ENCODE data around the gene GPR132.
"Not testable (repeated sequence)": the region's sequence is repeated elsewhere in the genome, so short reads cannot be mapped to it uniquely, and the experiment has no call there.

The GPR132 gene

GRCh38 chr14:105035616-105036015 is 29.6 kb downstream of the GPR132 start:
- not testable (repeated sequence) for DNase-seq

GRCh38 chr14:105034315-105035039 is 30.8 kb downstream of the GPR132 start:
- DNase-seq = no peak

- not testable (repeated sequence) for DNase-seq
Measured at GRCh38 chr14:105033412-105033900, 31.8 kb downstream of the GPR132 start.

- peak; percentile 88 for DNase-seq
Measured at GRCh38 chr14:105032451-105032901, 32.8 kb downstream of the GPR132 start.

- no peak for DNase-seq
Measured at GRCh38 chr14:105030836-105031396, 34.3 kb downstream of the GPR132 start.

GRCh38 chr14:105030194-105030593 is 35.0 kb downstream of the GPR132 start:
- no peak for DNase-seq

- no peak for DNase-seq
Measured at GRCh38 chr14:105029402-105029801, 35.8 kb downstream of the GPR132 start.

GRCh38 chr14:105028251-105028927 is 36.8 kb downstream of the GPR132 start:
- DNase-seq = no peak

- not testable (repeated sequence) for DNase-seq
Measured at GRCh38 chr14:105027718-105028117, 37.5 kb downstream of the GPR132 start.

GRCh38 chr14:105026802-105027563 is 38.2 kb downstream of the GPR132 start:
- DNase-seq = no peak

- peak; percentile 13 for DNase-seq
Measured at GRCh38 chr14:105026033-105026785, 39.0 kb downstream of the GPR132 start.

GRCh38 chr14:105025429-105025828 is 39.8 kb downstream of the GPR132 start:
- DNase-seq = no peak

GRCh38 chr14:105023791-105024480 is 41.3 kb downstream of the GPR132 start:
- peak; percentile 96 for DNase-seq

GRCh38 chr14:105023144-105023543 is 42.1 kb downstream of the GPR132 start:
- DNase-seq = peak; percentile 47

- DNase-seq = no peak
Measured at GRCh38 chr14:105022276-105022670, 43.0 kb downstream of the GPR132 start.

GRCh38 chr14:105021656-105022275 is 43.5 kb downstream of the GPR132 start:
- peak; percentile 61 for DNase-seq

GRCh38 chr14:105020815-105021655 is 44.2 kb downstream of the GPR132 start, which contains the start of gene CDCA4:
TSS of gene CDCA4 (minus strand) at chr14:105021083. CDS start at chr14:105011929, 9,154 bp downstream.
- peak; percentile 93 for DNase-seq

- peak; percentile 59 for DNase-seq
Measured at GRCh38 chr14:105019861-105020814, 45.1 kb downstream of the GPR132 start.

GRCh38 chr14:105018414-105018813 is 46.8 kb downstream of the GPR132 start:
- DNase-seq = no peak

Measured in kidney glomerular epithelial cell (primary cell).